Stimulated activated CD4-positive, alpha-beta T cell treated with anti-CD3 and anti-CD28 coated beads, Interleukin-12 subunit alpha, Interleukin-12 subunit beta, amount 100 ng/mL, for 4 hours (primary cell): ENCODE results near the gene TACR2.
"Not testable (repeated sequence)": the region's sequence is repeated elsewhere in the genome, so short reads cannot be mapped to it uniquely, and the experiment has no call there.

ENCODE experiments used
- DNase-seq: peaks from one replicate; pipeline ENCODE4 v3.0.0-alpha.2; 2020

TACR2 gene

DNA sequence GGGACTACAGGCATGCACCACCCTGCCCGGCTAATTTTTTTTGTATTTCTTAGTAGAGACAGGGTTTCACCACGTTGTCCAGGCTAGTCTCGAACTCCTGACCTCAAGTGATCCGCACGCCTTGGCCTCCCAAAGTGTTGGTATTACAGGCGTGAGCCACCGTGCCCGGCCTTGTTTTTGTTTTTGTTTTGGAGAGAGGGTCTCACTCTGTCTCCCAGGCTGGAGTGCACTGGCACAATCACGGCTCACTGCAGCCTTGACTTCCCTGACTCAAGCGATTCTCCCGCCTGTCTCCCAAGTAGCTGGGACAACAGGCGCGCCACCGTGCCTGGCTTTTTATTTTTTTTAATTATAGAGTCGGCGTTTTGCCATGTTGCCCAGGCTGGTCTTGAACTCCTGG, 33.7 kb upstream of the TACR2 start:
- not testable (repeated sequence) for DNase-seq

DNA sequence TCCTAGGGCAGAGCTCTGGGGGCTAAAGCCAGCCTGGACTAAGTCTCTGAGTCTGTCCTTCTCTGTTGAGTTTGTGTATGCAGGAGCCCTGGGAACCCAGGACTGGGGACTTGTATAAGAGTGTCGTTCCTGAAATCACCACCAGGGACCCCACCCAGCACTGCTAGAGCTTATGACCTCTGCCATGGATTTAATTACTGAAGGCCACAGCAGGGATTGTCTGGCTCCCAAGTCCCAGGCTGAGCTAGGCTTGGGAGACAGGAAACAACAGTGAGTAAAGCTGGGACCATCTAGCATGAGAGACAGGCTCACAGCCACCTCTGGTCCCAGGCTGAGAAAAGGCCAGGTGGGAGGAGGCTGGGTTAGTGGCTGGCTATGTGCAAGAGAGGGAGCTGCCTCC, 33.1 kb upstream of the TACR2 start:
- DNase-seq: peak; percentile 15

DNA sequence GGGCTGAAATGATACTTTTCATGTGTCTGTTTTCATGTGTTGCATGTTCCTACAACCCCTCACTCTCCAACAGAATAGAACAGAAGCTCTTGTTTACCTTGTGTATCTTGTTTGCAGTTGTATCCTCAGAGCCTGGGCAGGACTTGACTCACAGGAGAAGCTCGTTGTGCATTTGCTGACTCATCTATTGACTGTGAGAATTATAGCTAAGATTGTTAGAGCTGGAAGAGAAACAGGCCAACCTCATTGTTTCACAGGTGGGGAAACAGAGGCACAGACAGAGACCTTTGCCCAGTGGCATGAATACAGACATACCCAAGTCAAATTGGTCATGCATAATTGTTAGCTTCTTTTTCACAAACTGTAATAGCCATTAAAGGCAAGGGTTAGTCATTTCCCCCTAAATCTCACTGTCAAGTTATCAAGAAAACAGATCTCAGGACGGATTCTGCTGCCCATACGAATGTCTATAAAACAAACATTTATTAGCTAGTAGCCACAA, 30.0 kb upstream of the TACR2 start:
- DNase-seq: no peak

DNA sequence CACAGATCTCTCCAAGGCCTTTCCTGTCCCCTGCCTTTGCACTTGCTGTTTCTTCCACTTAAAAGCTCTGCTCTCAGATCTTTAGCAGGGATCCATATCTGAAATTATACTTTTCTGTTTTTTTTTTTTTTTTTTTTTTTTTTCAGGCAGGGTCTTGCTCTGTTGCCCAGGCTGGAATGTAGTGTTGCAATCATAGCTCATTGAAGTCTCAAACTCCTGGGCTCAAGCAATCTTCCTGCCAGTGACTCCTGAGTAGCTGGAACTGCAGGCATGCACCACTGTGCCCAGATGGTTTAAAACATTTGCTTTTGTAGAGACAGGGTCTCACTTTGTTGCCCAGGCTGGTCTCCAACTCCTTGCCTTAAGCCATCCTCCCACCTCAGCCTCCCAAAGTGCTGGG, 29.5 kb upstream of the TACR2 start:
- DNase-seq: no peak

DNA sequence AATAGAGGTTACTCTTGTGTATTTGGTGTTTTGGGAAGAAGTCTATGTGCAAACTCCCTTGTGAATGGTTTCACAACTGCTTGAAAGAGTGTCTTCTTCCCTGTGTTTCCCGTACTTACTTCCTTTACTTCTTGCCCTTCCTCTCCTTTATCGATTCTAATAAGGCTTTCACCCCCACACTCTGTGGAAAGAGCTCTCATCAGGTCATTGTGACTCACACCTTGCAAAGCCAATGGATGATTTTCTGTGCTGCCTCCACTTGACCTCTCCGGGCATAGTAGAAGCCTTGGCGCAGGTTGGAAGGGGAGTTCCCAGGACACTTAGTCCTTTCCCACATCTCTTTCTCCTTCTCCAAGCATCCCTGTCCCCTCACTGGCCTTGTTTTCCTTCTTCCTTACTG, 28.3 kb upstream of the TACR2 start:
- DNase-seq: no peak

DNA sequence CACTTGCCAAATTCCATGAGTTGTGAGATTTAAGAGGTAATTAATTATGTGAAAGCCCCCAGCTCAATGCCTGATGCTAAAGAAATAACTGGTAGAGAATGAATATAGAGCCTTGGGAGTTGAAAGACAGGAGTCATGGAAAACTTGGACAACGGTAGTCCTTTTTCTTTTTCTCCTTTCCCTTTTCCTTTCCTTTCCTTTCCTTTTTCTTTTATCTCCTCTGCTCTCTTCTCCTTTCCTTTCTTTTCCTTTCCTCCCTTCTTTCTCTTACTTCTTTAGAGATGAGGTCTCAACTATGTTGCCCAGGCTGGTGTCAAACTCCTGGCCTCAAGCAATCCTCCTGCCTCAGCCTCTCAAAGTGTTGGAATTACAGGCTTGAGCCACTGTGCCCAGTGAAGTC, 26.6 kb upstream of the TACR2 start:
- DNase-seq: no peak

DNA sequence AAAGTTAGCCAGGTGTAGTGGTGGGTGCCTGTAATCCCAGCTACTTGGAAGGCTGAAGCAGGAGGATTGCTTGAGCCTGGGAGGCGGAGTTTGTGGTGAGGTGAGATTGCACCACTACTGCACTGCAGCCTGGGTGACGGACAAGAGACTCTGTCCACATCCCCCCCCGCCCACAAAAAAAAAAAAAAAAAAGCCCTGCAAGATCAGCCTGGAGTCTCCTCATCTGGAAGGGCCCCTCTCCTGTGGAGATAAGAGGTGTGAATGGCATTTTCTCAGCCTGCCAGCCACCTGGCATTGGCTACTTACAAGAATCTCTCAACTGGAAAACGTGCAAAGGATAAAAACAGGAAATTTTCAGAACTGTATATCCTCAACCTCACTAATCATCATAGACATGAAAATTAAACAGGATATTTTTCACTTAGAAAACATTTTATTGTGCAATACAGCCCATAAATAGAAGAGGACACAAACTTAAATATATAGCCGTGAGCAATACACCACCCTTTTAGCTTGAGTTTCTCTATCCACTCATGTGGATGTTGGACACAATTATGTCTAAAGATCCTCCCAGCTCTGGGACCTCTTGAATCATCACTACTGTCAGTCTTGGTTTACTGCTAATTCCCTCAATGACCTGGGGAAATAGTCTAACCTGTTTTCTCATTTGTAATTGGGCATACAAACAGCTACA, 23.2 kb upstream of the TACR2 start:
- DNase-seq: no peak

DNA sequence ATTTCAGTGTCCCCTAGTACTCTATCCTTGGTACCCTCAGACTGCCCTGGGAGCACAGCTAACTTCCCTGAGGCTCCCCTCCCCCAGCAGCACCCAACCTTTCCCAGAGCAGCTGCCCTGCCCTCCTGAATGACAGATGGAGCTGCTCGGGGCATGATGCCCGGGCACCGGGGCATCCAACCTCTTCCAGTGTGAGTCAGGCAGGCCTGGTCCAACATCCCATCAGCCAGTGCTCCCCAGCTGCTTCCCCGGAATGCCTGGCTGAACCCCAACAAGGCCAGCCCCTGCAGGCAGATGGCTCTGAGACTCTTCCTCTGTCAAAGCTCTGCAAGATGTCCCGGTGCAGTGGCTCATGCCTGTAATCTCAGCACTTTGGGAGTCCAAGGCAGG, 22.6 kb upstream of the TACR2 start:
- no peak for DNase-seq

DNA sequence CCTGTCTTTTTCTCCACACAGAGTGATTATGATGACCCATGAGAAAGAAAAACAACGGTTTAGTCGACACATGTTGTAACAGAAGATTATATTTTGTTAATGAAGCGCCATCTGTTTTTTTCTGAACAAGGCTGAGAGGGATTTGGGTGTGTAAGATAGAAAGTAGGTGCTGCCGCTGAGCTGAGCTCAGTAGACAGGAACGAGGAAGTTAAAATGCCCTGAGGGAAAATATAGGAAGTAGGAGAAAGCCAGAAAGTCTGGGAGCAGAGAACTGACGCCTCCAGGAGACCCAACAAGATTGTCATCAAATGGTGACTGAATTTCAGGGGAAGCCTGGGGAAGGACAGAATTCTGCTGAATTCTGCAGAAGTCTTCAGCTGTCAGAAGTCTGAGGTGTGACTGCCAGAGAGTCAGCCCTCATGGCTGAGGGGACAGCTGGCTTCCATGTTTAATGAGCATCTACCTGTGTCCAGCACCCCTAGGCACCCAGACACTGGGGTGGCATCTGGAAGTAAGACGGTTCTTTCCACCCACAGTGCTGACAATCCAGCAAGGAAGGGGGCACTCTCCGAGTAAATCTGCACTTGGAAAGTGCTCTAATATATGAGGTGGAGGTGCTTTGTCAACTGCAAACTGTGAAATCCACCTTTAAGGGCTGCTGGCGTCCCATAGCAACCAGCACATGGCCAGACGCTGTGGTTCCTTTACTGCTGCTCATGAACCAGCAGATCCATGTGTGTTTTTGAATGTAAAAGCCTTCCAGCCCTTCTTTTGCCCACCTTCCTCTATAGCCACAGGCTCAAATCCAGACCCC, 22.0 kb upstream of the TACR2 start:
- DNase-seq: no peak

DNA sequence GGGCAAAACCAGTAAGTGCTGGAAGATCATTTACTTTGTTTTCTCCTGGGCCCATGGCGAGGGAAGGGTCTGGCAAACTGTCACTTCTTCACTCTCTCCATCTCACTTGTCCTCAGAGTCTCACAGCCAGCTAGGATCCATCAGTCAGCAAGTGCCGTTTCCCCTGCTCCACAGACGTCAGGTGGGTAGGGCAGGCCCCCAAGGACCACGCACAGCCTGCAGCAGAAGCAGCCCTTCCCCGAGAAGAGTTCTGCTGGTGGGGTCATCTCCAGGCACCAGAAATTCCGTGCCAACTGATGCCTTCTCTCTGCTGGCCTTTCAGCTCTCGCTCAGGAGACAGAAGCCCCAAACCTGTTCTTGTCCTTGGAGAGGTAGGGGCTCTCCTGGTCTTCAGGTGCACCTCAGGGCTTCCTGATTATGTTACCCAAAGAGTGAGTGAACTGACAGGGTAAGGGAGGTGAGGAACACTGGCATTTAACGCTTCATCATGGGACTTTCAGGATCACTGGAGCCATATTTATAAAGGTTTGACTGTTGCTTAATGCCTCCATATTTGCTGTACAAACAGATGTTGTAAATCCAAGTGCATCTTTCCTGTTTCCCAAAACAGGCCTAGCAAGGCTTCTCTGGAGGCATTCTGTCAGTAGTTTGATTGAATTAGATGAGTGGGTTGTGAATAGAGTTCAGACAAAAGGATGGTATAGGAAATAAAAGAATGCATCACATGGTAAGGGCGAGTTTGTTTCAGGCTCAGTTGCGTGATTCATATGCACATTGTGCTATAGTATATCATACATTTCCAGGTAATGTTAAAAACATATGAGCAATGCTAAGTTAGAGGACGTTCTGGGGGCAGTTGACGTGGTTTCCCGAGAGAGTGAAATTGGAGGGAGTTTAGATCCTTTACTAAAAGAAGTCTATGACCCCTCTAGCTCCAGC, 20.9 kb upstream of the TACR2 start:
- DNase-seq: no peak

DNA sequence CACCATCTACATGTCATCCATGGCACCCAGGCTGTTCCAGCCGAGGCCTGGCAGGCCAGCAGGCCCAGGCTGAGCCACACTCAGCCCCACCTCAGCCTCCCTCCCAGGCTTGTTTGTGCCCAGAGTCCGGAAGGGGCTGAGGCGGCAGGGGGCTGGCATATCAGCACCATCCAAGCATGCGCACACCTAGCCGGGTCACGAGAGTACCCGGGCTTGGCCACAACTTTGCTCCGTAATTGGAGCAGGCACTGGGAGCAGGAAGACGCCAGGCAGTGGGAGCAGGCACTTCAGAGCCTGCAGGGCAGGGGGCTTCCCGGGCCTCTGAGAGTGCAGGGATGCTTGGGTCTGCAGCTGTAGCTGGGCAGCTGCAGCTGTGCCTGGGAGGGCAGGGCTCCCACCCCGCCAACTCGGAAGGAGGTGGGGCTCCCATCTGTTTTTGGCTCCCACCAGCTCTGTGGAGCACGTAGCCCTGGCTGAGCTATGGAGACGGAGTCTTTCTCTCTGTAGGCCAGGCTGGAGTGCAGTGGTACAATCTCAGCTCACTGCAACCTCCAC, 19.3 kb upstream of the TACR2 start:
- DNase-seq: no peak

DNA sequence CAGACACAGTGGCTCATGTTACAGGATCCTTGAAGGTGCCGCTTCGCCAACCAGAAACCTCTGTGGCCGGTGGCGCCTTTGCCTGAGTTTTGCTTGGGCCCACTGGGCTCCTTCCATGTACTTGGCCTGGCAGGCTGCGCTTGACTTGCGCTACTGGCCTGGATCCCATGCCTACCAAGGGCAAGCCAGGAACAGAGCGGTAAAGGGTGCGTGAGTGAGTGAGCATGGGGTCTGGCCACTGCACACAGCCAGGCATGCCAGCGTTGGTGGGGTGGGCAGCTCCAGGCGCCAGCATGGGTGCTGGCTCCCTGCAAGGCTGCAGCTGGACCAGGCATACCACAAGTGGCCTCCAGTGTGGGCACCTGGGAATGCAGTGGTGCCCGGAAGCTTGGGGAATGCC, 18.2 kb upstream of the TACR2 start:
- DNase-seq: no peak

DNA sequence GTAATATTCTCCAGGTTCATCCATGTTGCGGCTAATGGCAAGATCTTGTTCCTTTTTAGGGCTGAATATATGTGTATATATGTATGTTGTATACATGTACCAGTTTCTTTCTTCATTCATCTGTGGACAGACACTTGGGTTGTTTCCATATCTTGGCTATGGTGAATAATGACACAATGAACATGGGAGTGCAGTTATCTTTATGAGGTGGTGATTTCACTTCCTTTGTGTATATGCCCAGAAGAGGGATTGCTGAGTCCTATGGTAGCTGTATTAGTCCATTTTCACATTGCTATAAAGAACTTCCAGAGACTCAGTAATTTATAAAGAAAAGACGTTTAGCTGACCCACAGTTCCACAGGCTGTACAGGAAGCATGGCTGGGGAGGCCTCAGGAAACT, 17.5 kb upstream of the TACR2 start:
- no peak for DNase-seq

DNA sequence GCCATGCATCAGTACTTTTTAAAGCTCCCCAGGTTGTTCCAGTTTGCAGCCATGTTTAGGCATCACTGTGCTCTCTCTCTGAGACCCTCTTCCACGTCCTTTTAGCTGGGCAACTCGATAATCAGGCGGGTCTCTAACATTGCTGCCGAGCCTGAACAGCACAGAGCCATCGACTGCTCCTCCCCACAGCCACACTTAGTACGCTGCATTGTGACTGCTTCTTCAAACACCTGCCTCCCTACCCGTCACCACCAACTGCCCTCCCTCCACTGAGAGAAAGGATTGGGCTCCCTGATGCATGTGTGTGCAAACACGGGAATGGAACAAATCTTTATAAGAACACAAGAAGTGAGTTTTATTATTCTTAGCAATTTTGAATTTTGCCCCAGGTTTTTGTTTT, 11.4 kb upstream of the TACR2 start:
- no peak for DNase-seq

DNA sequence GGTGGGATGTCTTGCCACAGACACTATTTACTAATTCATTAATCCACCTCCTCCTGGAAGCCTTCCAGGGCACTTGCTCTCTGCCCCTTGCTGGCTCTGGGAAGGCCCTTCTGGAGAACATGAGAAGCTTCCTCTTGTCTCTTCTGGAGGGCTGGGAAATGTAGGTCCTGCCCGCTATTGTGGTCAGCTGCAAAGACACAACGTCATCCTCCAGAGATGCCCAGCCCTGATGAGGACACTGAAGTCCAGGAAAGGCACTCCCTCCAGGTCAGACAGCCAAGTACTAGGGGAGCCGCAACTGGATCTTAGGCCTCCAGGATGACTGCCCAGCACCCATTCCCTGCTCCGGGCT, 9.6 kb upstream of the TACR2 start:
- DNase-seq: no peak

DNA sequence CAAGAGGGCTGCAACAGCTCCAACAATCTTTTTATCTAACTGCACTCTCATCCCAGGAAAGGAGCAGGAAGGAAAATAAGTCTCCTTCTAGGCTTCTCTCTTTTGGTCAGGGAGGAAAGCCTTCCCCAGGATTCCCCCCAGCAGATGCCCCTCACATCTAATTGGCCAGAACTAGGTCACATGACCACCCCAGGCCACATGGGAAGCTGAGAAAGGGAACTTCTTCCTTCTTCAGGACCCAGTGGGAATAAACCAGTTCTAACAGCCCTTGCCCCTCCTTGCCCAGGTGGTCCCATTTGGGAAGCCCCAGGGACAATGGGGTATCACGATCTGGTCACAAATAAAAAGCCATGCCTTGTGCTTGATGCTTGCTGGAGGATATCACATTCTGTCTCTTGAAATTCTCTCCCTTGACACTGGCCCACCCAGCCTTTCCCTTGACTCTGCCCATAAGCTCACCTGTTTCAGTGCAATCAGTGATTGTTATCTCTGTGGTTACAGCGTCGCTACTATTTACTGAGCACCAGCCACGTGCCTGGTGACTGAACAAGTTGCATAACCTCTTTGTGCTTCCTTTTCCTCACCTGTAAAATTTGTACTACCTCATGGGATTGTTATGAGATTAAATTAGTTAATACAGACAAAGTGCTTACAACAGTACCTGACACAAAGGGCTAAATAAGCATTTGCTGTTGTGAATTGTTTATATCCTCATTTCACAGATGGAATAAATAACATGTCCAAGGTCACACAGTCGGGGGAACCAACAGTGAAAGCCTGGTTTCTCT, 9.0 kb upstream of the TACR2 start:
- no peak for DNase-seq

DNA sequence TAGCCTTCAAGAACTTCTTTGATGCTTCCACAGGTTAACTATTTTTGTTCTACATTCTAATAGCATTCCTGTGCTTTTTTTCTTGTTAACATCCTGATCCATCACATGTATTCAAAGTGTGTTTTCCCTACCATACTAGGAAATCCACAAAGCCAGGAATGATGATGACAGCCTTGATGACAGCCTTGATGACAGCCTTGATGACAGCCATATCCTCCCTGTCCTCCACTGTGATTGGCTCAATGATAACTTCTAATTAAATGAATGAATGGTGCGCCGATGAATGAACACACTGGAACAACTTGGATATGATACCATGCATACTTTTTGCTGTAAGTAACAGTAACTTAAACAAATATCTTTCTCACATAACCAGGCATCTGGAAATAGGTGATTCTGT, 8.3 kb upstream of the TACR2 start:
- no peak for DNase-seq

DNA sequence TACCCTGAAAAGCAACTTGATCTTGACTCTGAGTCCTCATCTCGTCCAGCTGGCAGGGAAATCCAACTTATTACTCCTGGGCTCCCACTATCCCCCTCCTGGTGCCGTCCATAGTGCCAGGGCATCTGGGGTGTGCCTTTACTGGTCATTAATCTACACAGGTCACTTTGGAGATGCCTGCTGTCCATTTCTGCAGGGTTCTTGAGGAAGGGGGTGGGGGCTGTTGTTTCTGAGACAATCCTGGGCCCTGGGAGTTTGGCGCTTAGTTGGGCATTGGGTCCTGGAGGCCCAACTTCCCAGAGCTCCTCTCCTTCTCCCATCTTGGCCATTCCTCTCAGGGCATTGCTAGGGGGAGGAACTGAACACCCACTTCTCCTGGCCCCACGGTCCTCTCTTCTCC, 6.0 kb upstream of the TACR2 start:
- no peak for DNase-seq

DNA sequence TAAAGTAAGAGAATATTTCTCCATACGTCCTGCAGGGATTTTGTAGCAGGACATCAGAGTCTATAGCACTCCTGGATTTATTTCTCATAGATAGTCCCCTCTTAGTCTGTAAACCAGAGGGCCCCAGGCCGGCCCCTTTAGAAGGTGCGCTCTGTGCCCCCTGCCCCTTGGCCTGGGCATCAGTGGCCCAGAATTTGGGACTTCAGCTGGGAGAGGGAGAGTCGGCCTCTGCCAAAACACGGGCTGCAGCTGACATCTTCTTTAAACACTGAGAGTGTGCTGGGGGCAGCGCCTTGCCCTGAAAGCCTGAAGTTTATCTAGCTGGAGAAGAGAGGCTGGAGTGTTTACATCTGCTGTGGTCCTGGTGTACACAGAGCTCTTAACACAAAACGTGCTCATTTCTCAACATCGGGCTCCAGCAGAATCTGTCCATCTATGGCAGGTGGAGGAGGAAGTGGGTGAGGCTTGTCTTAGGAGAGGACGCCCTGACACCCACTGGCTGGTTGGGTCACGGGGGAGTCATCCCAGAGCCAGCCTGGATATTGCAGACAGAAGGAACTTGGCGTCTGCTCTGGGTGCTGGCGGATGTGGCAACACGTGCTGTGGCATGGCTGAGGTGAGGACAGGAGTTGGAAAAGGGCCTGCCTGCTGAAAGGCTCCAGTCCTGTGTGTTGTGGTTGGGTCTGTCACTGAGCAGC, 5.0 kb upstream of the TACR2 start:
- DNase-seq: no peak

DNA sequence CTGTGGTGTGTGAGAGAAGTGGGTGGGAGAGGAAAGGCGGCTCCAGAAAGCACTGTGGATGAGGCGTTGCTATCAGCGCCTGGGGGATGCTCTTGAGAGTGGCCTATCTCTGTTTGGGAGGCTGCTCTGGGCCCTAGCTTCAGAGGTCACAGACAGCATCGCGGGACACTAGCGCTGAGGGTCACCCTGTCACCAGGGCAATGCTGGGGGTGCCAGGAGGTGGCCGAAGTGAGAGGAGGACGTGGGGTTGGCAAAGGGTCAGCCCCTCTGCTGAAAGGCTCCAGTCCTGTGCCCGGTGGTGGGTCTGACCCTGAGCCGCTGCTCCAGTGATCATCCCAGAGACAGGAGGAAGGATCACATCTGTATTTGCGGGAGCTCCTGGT, 3.0 kb upstream of the TACR2 start:
- DNase-seq: no peak

DNA sequence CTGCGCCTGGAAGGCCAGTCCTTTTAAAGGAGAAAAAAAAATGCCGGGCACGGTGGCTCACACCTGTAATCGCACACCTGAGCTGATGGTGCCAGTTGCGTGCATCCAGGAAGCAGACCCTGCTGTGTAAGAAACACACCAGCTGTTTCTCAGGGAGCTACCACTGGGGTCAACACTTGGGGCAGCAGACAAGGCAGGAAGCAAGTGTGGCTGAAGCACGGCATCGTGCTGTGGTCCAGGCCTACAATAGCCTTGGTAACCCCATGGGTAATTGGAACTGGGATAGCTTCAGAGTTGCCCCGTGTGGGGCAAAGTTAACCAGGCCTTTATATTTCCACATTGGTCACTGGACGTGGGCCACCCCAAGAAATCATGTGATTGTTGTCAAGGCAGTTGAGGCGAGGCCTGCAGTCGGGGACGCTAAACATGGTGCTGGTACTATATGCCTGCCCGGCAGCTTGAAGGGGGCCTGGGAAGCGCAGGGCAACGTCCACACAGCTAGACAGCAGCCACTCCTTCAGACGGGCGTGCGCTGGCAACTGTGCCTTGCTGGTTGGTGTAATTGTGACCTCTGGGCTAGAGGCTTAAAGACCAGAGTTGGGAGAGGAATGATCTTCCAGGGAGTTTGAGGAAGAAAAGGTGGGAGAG, 2.5 kb upstream of the TACR2 start:
- no peak for DNase-seq
